Activated CD4-positive, alpha-beta T cell treated with anti-CD3 and anti-CD28 coated beads, Interleukin-2, Interleukin-4, amounts not matched to agents 100 ng/mL and 50 ng/mL, durations not matched to agents 16 hours and 8 hours (primary cell): ENCODE data around the gene MTA3.
A peak's percentile ranks its signal among the peaks of the same experiment; 100 is the strongest.

ENCODE experiments used
- DNase-seq: peaks from one replicate; pipeline ENCODE4 v3.0.0-alpha.2; 2020; ENCODE audit warnings: low spot score

The MTA3 gene

DNA sequence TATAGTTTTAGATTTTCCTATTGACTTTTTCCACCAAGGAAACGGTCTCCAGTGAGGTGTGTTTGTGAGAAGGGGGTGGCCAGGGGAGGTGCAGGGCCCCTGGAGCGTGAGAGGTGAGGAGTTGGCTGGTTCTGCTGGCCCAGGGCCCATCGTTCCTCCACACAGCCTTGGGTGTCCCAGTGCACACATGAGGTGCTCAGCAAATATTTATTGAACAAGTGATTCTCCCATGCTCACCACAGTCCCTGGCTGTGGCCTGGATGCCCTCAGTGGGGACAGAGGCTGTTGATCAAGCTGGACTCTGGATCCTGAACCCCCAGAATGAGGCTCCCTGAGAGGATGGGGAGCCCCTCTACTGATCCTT, 219.0 kb downstream of the MTA3 start:
- DNase-seq = no peak

DNA sequence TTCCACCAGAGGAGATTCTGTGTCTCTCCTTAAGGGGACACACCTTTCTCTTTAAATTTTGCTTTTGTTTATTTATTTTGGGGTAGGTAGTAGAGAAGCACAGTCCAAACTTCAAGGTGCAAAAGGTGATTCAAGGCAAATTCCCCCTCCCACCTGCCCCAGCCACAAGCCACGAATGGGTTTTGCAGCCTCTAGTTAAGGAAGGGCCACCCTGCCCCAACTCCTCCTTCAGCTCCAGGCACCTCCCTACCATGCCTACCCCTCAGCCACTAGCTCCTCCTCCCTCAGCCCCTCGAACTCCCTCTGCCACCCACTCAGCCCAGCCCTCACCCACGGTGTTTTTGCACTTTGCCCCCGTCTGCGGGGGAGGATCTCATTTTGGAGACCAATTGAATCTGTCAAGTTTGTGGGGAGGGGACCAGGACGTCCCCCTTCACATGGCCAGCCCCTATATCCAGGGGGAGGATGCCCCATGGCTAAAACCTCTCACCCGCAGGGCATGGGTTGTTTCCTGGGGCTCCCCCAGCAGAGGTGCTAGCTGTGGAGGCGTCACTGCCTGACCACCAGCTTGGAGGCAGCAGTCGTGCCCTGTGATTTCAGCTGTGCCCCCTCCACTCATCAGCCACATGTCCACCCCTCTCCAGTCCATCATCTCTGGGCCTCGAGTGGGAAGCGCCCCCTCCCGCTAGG, 219.5 kb downstream of the MTA3 start:
- no peak for DNase-seq

DNA sequence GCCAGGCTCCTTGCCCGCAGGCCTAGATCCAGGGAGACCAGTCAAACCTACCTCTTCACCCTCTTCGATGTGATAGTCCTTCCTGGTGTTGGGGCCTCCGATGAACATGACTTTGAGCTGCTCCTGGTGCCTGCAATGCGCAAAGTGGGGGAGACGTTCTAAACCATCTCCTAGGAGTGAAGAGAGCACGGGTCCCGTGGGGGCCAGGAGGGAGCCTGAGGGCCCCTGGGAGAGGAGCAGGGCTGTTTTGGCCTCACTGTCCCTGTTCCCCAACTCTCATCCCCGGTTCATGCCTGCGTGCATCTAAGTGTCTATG, 220.0 kb downstream of the MTA3 start:
- DNase-seq = no peak

DNA sequence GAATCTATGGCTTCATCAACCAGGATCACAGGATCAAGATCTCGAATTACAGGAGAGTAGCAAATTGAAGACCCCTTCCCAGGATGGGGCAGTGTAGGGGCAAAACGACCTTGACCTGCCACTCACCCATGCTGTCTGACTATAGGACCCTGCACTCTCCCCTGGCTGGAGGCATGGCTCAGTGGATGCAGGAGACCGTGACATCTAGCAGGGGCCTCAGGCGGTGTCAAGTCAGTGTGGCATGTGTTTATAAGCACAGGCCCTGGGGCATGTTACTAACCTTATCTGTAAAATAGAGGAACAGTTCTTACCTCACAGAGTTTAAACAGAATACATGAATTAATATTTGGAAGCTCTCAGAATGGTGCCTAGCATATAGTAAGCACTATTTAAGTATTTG, 220.4 kb downstream of the MTA3 start:
- DNase-seq = no peak

DNA sequence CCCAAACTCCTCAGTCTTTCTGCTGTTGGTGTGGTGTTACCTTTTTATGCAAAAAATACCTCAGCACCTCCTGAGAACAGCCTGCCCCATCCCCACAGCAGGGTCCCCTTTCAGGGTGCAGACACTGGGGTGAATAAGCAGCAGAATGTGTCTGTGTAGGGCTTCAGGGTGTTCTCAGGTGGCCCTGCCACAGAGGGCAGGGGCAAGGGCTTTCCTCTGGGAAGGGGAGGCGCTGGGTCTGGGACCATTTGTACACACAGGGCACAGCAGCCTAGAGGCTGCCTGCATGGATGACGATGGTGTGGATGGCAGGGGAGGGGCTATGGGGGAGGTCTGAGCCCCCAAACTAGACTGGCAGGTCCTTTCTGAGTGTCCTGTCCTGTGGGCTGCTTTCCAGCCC, 221.3 kb downstream of the MTA3 start:
- DNase-seq = no peak

DNA sequence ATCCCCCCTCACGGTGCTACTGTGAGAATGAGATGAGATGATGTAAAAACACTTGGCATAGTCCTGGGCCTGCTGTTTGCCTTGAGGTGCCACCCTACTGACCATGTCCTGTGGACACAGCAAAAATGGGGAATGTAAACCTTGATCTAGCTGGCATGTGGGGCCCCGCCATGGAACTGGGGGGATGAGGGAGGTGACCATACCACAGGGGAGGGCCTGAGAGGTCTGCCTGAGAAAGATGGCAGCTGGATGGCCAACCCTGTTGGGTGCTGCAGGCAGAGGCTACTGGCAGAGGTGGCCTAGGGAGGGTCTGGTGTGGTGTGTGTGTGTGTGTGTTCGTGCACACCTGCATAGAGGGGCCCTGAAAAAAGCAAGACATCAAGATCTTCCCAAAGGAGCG, 223.2 kb downstream of the MTA3 start:
- DNase-seq = no peak

DNA sequence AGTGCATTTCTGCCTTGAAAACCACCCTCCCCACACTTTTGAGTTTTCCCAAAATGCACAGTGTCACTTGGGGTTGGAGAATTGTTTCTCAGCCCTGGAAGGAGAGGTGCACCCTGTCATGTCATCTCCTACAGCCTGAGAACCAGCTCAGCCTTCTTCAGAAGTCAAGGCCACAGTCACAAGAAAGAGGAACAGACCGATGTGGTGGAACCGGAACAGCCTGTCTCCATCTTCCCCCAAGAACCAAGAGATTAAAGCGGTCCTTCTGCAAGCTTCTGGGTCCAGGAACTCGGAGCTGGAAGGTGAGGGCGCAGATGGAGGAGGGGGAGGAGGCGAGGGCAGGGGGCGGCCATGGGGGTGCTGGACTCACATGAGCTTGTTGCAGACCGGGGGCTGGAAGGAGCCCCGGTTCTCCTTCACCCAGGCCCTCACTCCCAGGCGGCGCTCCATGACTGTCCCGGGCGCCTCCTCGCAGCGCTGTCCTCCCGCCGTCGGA, 223.7 kb downstream of the MTA3 start:
- DNase-seq = no peak

DNA sequence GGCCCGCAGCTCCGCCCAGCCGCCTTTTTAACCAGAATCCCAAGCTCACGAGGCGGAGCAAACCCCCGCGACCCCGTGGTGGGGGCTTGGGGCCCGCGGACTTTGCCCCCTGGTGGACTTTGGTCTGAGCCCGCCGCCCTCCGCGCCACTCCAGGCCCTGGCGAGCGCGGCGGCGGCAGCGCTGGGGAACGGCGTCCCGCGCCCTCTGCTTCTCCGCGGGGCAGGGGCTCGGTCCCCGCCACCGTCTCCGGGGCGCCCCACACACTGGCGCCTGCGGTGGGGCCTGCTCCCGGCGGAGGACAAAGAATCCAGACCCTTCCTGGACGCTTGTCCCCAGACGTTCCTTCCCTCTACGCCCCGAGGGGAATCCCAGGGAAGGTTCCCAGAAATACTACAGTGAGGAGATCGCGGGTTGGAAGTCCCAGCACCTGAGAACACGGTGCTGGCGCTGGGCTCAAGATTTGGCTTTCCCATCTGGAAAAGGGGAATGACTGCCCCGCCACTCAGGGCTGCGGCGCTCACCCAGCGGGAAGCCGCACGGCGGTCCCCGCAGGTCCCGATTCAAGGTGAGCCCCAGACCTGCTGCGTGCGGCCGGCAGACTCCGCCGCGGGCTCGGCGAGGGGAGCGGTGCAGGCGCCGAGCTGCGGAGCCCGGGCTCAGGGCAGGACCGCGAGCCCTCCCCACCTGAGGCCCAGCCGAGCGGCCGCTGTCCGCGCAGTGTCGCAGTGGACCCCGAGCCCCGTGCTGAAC, 224.3 kb downstream of the MTA3 start, which contains the start of gene HAAO:
Gene HAAO, minus strand, starts transcription at position 1 of the 751 bp plus-strand sequence. CDS start 47 bp downstream, outside the sequence.
- DNase-seq = no peak

DNA sequence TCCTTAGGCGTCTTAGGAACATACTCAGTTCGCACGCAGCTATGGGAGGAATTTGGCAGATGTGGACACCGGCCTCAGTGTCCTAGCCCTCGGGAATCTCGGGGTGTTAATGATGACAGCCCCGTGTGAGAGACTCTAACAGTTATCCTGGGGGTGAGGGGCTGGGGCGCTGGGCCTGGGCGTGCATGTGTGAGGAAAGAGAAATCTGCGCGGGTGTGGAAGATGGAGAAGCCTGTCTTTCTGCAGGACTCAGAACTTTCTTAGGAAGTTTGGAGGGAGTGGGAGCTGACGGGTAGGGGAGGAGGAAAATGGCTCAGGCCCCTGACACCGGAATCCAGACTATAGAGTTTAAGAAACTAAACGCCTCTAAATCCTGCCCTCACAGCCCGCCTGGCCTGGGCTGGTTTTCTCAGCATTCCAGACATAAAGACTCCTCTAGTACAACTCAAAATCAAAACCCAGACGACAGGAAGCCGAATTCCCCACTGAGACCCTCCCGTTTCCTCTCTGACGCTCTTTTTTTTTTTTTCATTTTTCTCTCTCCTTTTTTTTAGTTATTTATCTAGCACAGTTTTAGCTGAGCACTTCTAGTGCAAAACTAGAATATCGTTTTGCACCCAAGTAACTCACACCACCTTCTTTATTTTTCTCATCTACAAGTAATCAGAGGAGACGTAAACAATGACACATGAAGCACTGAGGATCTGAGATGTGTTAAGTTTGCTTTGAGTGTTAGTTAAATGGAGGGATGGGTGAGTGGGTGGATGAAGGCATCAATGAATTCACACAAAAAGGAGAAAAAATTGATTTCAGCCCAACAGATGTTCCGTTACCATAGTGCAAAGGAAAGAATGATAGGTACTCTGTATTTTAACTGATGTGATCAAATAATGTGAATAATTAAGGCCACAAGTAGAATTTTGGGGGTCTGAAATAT, 225.2 kb downstream of the MTA3 start:
- DNase-seq = no peak

DNA sequence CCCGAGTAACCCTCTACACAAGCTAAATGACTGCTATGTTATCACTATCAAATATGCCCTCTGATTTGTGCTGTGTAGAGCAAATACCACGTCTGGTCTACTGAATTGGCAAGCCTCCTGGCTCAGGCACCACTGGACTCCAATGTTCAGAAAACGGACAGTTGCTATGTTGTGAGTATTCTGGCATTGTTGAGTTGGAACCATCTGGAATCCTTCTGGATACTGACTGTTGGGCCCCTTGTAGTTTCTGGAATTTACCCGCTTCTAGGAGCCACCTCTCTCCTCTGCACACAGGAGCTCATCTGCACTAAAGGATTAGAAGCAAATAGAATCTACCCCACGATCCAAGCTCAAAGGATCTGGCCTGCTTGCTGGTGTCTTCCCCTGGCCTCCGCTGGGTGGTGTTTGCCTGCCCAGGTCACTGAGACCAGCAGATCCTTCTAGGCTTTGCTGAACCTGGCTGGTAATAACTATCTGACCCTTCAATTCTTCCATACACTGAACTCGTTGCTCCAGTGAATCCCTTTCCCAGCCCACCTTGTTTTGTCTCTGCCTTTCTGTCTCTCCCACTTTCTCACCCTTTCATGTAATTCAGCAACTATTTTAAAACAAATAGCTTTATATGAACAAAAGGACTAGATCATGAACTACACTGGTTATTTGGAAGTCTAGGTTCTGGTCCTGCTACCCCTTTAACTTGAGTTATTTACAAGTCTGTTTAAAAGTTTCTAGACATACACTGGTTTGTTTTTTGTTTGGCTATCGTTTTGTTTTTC, 226.0 kb downstream of the MTA3 start:
- DNase-seq = no peak

DNA sequence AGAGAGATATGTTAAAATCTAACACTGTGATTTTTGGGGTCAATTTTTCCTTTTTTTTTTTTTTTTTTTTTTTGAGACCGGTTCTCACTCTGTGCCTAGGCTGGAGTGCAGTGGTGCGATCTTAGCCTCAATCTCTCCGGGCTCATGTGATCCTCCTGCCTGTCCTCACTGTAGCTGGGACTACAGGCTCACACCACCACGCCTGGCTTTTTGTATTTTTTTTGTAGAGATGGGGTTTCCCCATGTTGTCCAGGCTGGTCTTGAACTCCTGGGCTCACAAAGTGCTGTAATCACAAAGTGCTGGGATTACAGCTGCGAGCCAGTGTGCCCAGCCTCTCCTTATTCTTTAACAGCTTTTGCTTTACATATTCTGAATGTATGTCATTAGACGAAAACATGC, 226.8 kb downstream of the MTA3 start:
- no peak for DNase-seq

DNA sequence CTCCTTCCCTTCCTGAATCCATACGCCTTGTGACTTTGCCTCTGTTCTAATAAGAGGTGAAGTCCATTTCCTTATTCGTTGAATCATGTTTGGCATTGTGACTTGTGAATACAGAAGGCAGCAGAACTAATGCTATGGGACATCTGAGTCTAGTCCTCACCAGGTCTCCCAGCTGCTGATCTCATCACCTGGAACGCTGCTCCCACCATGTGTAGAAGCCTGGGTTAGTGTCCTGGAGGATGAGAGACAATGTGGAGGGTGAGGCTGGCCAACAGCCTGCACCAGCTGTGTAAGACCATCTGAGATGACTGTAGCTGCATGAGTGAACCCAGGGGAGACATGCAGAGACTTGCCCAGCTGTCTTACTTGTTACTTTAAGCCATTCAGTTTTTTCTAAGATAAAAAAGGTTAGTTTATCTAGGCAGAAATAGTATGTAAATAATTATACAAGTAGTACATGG, 227.4 kb downstream of the MTA3 start:
- no peak for DNase-seq

DNA sequence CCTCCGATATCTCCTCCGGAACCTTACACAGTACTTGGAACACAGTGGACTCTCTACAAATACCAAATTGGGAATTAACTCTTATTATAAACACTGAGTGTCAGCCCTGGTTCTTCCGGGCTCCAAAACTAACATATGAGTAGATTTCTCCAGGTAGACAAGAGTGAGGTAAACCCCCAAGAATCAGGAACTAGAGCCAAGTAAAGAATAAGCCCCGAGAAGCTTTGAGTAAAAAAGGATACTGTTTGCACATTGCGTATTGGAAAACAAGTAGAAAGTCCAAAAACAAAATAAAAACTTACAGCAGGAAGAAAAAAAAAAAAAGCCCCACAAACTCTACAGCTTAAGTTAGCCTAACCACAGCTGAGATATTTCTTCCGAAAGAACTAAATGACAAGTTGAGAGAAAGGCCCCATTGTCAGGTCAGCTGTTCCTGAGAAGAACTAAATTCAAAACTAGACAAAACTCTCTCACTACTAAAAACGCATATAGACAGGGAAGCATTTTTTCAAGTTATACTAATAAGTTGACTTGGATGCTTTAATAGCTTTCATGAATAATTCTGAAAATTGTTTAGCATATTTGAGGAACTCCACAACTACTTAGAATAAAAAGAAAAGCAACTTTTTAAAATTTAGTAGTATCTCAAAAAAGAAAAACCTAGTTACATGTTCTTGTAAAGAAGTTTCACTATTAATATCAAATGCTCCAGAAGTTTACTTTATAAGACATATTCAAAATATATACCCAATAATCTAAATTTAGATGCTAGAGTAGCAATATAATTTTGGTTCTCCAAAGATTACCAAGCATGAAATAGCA, 228.2 kb downstream of the MTA3 start:
- DNase-seq = peak; percentile 71

DNA sequence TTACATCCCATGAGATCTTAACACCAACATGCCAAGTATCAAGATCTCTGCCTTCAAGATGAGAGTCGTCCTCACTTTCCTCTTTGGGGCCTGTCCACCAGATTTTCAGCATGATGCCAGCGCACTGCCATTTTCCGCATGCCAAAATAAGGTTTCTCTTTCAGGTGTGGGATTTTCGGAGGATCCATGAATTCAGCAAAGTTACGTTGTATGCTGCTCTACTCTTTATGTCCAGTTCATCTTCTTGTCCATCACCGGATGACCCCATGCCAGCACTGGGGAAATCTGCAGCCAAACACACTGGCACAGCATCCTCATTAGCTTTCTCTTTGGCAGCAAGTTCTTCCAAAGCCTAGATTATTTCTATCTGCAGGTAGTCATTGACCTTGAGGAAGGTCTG, 228.8 kb downstream of the MTA3 start:
- no peak for DNase-seq

DNA sequence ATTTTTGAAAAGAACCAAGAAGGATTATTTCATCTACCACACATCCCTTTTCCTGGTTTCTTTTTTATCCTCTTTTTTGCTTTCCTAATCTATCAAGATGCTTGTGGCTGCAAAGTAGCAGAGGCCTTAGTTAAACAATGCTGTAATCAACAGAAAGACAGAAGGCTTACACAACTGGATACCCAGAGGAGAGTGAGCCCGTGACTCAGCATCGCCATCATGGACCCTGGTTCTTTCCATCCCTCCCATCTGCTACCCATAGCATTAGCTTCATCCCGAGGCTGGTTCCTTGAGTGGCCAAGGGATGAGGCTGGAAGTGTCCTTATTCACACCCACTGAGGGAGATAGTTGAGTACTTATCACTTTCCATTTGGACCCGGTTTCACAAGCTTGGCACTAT, 231.4 kb downstream of the MTA3 start:
- DNase-seq = no peak

DNA sequence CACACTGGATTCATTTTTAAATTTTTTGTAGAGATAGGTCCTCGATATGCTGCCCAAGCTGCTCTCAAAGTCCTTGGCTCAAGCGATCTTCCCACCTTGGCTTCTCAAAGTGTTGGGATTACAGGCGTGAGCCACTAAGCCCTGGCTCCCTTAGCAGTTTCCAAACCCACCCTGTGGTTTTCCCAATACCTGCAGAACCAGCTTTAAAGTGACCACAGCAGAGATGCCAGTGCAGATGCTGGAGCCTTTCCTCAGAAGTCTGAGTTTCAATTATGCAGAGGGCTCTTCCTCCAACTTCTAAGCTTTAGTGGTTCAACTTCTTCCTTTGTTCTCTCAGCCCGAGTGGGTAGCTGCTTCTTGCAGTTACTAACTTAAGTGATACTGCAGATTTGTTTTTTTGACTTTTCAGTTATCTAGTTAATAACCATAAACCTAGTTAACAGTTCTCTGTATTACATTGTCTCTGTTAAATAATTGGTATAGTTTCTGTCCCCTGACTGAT, 232.1 kb downstream of the MTA3 start:
- DNase-seq = no peak

DNA sequence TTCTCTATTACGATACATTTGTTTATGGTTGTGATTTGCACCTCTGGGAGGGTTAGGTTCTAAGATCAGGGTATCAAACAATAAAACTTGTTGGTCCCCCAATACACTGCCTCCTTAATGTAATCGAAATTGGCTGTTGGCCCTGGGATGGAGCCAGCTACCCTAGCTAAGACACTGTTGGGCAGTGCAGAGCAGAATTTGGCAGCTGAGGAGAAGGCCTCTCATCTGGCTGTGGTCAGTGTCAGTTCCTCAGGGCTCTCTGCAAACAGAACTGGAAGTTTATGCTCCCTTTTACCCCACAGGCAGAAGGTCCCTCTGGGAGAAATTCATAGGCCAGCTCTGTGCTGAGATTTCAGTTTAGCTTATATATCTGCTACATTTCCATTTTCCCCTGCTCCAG, 232.5 kb downstream of the MTA3 start:
- no peak for DNase-seq

DNA sequence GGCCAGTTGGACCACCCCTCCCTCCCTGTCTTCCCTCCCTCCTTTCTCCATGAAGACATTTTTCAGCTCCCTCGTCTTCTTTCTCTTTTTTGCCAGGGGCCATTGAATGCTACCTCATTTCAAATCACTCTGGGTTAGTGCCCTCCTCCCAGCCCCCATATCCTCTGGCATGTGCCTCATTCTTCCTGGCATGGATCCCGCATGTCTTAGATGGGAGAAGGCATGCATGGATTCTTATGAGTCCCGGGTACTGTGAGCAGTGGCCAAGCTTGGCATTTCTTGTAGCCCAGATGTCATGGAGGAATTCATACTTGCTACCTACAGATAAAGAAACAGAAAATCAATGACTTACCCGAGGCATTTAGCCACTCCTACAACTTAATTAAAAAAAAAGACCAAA, 232.9 kb downstream of the MTA3 start:
- no peak for DNase-seq

DNA sequence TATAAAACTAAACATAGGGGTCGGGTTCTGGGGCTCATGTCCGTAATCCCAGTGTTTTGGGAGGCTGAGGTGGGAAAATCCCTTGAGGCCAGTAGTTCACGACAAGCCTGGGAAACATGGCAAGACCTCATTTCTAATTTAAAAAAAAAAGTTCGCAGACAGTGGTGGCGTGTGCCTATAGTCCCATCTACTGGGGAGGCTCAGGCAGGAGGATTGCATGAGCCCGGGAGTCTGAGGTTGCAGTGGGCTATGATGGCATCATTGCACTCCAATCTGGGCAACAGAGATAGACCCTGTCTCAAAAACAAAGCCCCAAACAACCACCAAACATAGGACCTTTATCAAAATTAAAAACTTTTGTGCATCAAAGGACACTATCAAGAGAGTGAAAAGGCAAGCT, 233.7 kb downstream of the MTA3 start:
- no peak for DNase-seq

DNA sequence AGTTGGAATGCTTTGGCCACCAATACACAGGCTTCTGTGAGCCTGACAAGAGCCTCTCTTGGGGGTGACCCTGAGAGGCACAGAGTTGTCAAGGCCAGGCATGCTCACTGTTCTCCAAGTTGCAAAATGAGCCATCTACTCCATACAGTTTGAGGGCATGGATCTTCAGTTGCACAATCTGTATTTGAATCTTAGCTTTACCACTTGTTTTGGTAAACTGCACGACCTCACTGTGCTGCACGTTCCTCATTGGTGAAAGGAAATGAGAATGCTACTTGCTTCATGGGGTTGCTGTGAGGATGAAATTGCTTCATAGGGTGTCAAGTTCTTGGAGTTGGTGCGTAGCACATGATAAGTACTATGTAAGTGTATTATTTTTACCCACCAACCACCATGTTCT, 235.9 kb downstream of the MTA3 start:
- DNase-seq = no peak

DNA sequence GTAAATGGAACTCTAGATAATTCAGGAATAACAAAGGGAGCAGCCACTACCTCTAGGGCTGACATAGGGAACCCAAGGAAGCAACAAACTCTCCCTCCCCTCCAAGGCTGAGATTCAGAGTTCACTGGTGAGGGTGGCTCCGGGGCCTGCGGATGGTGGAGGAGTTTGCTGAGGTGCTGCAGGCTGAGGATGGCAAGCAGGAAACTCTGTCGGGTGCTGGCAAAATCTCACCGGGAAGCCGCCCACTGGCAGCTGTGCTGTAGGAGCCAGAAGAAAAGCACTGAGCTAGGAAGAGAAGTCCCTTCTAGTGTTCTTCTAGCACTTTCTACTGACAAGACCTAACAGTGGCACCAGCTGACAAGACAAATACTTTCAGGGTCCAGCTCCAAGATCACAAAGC, 236.5 kb downstream of the MTA3 start:
- no peak for DNase-seq
